Spleen (tissue), 7 donors: ENCODE measurements around the gene OR7A5.
"Not testable (repeated sequence)": the region's sequence is repeated elsewhere in the genome, so short reads cannot be mapped to it uniquely, and the experiment has no call there.

Experiments used
- CTCF ChIP-seq, 11 experiments: fragments of 200-600 bp in 7 of 11; fragments of 450-650 bp in 4 of 11; sonication (generic) in 4 of 11; IDR thresholded peaks in 8 of 11; conservative IDR thresholded peaks in 3 of 11; 1 replicate in 7 of 11; 2 replicates in 4 of 11; pipeline versions ENCODE4 v1.4.0 to v1.8.0; 2016 to 2021; ENCODE audit warnings: antibody characterized with exemption in 11 of 11, inconsistent platforms in 4 of 11, mild to moderate bottlenecking in 1 of 11
- POLR2A ChIP-seq, 3 donors: fragments of 450-650 bp; IDR thresholded peaks; one replicate each; pipeline ENCODE4 v1.5.1; 2017; ENCODE audit warnings: antibody characterized with exemption in 3 of 3, mild to moderate bottlenecking in 1 of 3
- POLR2AphosphoS5 ChIP-seq, 3 donors: sonication (generic); formaldehyde crosslinking; IDR thresholded peaks; one replicate each; pipeline ENCODE4 v1.5.1; 2017; ENCODE audit warnings: antibody characterized with exemption in 3 of 3
- donor health status: DM: no; HTN: no; CAD: no; lungs with moderate emphysema.
- donor health status: DM: no; HTN: no; CAD: no.
- donor health status: DM: no; HTN: no; CAD: no.

DNA sequence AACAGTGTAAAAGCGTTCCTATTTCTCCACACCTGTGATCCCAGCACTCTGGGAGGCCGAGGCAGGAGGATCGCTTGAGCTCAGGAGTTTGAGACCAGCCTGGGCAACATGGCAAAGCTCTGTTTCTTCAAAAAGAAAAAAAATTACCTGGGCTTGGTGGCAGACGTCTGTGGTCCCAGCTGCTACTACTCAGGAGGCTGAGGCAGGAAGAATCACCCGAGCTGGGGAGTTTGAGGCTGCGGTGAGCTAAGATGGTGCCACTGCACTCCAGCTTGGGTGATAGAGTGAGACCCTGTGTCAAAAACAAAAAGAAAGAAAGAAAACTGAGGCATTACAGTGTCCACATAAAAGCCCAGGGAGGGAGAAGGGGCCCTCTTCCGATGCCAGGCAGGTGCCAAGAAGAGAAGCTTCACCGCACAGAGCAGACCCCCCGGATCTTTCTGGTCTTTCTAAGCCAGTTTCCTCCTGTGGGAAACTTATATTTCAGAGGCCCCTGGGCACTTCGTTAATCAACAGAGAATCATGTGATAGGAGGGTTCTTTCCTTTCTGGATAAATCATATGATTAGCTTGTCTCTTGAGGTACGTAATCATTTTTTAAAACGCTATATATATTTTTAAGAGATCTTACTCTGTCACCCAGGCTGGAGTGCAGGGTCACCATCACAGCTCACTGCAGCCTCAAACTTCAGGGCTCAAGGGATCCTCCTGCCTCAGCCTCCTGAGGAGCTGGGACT, 56.7 kb downstream of the OR7A5 start, which contains the start of gene ADGRE2:
- TF ChIP-seq CTCF (IDR thresholded peaks at IDR 0.05 in 8 of 11, conservative IDR thresholded peaks at IDR 0.05 in 3 of 11); POLR2A (IDR thresholded peaks at IDR 0.05); POLR2AphosphoS5 (IDR thresholded peaks at IDR 0.05): not testable (repeated sequence)
